ENCODE results near the gene SUN5. TPM values are rescaled to one million over a fixed set of nuclear protein-coding genes. Genes with fewer than 3 reads are reported as not detected.
"Not testable (repeated sequence)": the region's sequence is repeated elsewhere in the genome, so short reads cannot be mapped to it uniquely, and the experiment has no call there.

SUN5 gene
- total RNA-seq, 2 donors from 2014 or later, result not detected

- DNase-seq (no peak), ATAC-seq (no peak)
- intact Hi-C loops (cut with DNase I), result no loop called here
Observed at GRCh38 chr20:32957459-32957858, 46.8 kb downstream of the SUN5 start.

GRCh38 chr20:32950539-32950938 is 53.7 kb downstream of the SUN5 start:
- DNase-seq; ATAC-seq; intact Hi-C loops (cut with DNase I): not testable (repeated sequence)

- DNase-seq (no peak), ATAC-seq (no peak)
- intact Hi-C loops (cut with DNase I), result no loop called here
Observed at GRCh38 chr20:32946629-32947028, 57.6 kb downstream of the SUN5 start.

- ATAC-seq (no peak), DNase-seq (no peak)
- intact Hi-C loops (cut with DNase I), result no loop called here
Observed at GRCh38 chr20:32945710-32946221, 58.5 kb downstream of the SUN5 start.

GRCh38 chr20:32943490-32944052 is 60.7 kb downstream of the SUN5 start:
- DNase-seq (no peak), ATAC-seq (no peak)
- intact Hi-C loops (cut with DNase I), result no loop called here

- DNase-seq (no peak), ATAC-seq (no peak)
- intact Hi-C loops (cut with DNase I), result no loop called here
Observed at GRCh38 chr20:32941155-32941885, 62.9 kb downstream of the SUN5 start.

- intact Hi-C loops (cut with DNase I), result no loop called here
- no peak for DNase-seq
- ATAC-seq, result no peak
Observed at GRCh38 chr20:32934580-32934979, 69.7 kb downstream of the SUN5 start.

Other genes starting within 250 kb of the SUN5 start
- gene DNMT3B, start 242.0 kb downstream of the SUN5 start, total RNA-seq, result under 1 TPM; 0.44 to 0.65 TPM
- 10 to 100 TPM; 76.8 to 93.2 TPM for gene MAPRE1, start 184.5 kb downstream of the SUN5 start, total RNA-seq
- gene EFCAB8, start 145.5 kb downstream of the SUN5 start, total RNA-seq, result under 1 TPM in 1 of 2 donors, not detected in 1; 0.18 TPM
- gene BPIFB2, start 3.3 kb upstream of the SUN5 start, total RNA-seq, result not detected
- not detected for gene BPIFB6, start 27.2 kb upstream of the SUN5 start, total RNA-seq
- not detected for gene BPIFB3, start 49.5 kb upstream of the SUN5 start, total RNA-seq
- not detected for gene BPIFB4, start 75.2 kb upstream of the SUN5 start, total RNA-seq
- not detected for gene BPIFA2, start 163.7 kb upstream of the SUN5 start, total RNA-seq
- gene BPIFA3, start 212.9 kb upstream of the SUN5 start, total RNA-seq, result not detected
- gene BPIFA1, start 231.6 kb upstream of the SUN5 start, total RNA-seq, result not detected